ENCODE data around the gene RIC8B. TPM values are rescaled to one million over a fixed set of nuclear protein-coding genes. Genes with fewer than 3 reads are reported as not detected.

RIC8B gene
- total RNA-seq, 1 donor from 2014 or later, result 25.2 TPM

DNA sequence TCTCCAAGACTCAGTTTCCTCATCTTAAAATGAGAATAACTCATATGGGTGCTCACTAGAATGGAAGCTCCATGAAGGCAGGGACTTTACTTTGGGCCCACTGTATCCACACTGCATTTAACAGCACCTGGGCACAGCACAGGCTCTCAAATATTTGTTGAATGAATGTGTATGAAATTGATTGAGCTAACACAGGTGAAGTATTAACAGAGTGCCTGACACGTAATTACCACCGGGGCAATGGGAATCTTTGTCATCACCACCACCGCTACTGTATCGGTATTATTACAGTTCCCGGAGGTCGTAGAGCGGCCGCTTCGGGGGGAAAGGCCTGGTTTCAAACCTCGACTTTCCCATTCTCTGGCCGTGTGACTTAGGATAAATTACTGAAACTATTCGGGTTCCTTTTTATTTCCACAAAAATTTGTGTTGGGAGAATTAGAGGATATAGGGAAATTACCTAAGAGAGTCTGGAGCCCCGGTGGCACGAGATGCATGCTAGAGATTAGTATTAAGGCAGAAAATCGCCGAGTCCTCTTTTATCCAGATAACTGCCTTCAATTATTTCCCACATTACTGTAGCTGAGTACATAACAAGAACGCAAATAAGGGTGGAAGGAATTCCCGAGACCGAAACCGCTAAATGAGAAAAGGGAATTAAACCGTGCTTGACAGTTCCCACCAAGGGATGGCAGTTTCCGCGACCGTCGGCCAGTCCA is 1.0 kb upstream of the RIC8B start:
- no peaks in the 10 kb centered on the region for H3K36me3 ChIP-seq
- peak overlapping the region; percentile 99 for H3K27ac ChIP-seq (replicated peaks)
- DNase-seq, result no peak
- peak overlapping the region; percentile 98 for H3K4me3 ChIP-seq
- no peaks in the 10 kb centered on the region for H3K27me3 ChIP-seq (ENCODE audit: low read depth)
- H3K9me3 ChIP-seq (replicated peaks), result no peaks in the 10 kb centered on the region
- intact Hi-C loops (cut with micrococcal nuclease), result no loop called here
- TF ChIP-seq, protein P1, sequence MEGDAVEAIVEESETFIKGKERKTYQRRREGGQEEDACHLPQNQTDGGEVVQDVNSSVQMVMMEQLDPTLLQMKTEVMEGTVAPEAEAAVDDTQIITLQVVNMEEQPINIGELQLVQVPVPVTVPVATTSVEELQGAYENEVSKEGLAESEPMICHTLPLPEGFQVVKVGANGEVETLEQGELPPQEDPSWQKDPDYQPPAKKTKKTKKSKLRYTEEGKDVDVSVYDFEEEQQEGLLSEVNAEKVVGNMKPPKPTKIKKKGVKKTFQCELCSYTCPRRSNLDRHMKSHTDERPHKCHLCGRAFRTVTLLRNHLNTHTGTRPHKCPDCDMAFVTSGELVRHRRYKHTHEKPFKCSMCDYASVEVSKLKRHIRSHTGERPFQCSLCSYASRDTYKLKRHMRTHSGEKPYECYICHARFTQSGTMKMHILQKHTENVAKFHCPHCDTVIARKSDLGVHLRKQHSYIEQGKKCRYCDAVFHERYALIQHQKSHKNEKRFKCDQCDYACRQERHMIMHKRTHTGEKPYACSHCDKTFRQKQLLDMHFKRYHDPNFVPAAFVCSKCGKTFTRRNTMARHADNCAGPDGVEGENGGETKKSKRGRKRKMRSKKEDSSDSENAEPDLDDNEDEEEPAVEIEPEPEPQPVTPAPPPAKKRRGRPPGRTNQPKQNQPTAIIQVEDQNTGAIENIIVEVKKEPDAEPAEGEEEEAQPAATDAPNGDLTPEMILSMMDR (IDR thresholded peaks at IDR 0.05; ENCODE audit: borderline replicate concordance), result no peak
- H3K4me1 ChIP-seq, result peaks cover 54% of the 10 kb centered on the region

DNA sequence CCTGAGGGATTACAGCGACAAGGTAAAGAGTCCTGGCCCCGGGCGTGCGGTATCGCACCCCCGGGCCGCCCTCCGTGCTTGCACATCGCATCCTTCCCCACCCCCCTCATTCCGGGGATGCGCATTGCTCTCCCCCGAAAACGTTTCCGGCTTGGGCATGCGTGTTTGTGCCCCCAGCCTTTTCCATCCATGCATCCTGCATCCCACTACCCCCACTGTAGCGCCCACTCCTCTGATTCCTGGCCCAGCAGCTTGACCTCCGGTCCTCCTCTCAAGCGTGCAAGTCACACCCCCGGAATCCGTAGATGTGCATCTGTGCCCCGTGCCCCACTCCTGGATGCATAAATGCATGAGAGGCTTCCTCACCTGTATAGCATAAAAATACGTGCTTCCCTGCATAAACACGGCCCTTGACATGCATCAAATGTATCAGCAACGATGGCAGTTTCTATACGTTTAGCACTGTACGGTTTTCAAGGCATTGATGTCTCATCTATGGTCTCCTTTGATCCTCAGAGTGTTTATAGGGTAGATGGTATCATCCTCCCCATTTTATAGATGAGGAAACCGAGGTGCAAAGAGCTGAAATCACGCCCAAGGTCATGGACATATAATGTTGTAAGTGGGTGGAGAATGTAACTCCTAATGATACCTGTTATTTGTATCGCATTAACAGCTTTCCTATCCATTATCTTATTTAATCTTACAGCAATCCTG is 484 bp downstream of the RIC8B start:
- Histone ChIP-seq H3K27ac (replicated peaks) (peak overlapping the region; percentile 99), H3K36me3 (no peaks in the 10 kb centered on the region), H3K27me3 (ENCODE audit: low read depth) (no peaks in the 10 kb centered on the region), H3K4me1 (peaks cover 67% of the 10 kb centered on the region), H3K4me3 (peak overlapping the region; percentile 98), H3K9me3 (replicated peaks) (no peaks in the 10 kb centered on the region)
- peak; percentile 15 for DNase-seq
- TF ChIP-seq, protein P1 (IDR thresholded peaks at IDR 0.05; ENCODE audit: borderline replicate concordance), result no peak
- intact Hi-C loops (cut with micrococcal nuclease), result no loop called here

DNA sequence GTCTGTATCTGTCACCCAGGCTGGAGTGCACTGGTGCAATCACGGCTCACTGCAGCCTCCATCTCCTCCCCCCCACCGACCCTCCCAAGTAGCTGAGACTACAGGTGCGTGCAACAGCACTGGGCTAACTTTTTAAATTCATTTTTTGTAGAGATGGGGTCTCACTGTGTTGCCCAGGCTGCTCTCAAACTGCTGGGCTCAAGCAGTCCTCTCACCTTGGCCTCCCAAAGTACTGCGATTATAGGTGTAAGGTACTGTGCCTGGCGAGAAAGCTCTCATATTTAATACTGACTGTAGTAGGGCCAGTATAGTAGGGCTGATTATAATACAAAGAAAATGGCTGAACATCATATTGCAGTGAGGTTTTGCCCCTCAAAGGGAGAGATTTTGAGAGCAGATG is 2.4 kb downstream of the RIC8B start:
- no peaks in the 10 kb centered on the region for H3K36me3 ChIP-seq
- no peak overlapping the region for H3K4me3 ChIP-seq
- intact Hi-C loops (cut with micrococcal nuclease), result no loop called here
- no peak for DNase-seq
- no peaks in the 10 kb centered on the region for H3K9me3 ChIP-seq (replicated peaks)
- H3K27ac ChIP-seq (replicated peaks), result no peak overlapping the region
- TF ChIP-seq, protein P1 (IDR thresholded peaks at IDR 0.05; ENCODE audit: borderline replicate concordance), result no peak
- H3K4me1 ChIP-seq, result peaks cover 74% of the 10 kb centered on the region
- no peaks in the 10 kb centered on the region for H3K27me3 ChIP-seq (ENCODE audit: low read depth)

DNA sequence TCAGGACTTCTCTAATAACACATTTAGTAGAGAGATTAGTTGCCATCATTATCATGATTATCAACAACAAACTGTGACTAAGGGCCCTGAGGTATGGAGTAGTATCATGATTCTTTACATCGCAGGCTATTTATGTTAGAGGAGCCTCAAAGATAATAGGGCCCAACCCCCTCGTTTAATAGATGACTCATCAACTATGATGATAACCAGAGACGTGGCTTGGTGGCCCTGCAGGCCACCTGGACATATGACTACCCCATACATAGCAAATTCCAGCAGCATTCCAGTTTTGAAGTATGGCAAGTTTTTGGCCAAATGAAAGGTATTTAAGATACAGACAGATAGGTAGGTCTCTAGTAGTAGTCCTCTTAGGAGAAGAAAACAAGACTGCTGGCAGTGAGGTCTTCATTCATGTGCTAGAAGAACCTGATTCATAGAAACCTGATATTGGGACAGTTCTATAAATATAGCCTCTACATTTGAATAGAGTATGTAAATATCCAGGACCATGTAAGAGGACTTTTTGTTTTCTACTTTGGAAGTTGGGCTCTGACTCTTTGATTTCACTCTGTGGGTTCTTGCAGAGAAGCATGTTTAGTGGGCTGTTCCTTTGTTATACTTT is 5.6 kb downstream of the RIC8B start:
- Histone ChIP-seq H3K4me3 (no peak overlapping the region), H3K36me3 (peaks cover 14% of the 10 kb centered on the region), H3K27me3 (ENCODE audit: low read depth) (no peaks in the 10 kb centered on the region), H3K9me3 (replicated peaks) (no peaks in the 10 kb centered on the region), H3K4me1 (peaks cover 76% of the 10 kb centered on the region), H3K27ac (replicated peaks) (no peak overlapping the region)
- TF ChIP-seq, protein P1 (IDR thresholded peaks at IDR 0.05; ENCODE audit: borderline replicate concordance), result no peak
- DNase-seq, result no peak
- intact Hi-C loops (cut with micrococcal nuclease), result no loop called here

DNA sequence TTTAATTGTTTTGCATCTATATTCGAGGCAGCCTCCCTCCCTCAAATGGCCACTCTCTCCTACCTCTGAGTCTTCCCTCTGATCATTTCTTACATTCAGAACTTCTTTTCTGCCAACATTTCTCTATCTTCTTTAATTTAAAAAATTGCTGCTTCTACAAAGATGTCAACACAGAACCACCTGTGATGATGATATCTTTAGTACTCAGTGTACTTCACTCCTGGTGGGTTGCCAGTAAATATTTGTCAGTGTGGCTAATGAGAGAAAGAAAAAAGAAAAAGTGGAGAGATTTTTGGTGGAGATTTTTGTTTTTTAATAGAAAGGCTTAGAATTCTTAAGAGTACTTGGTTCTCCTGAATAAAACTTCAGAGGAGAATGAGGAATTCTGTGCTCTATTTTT is 8.1 kb downstream of the RIC8B start:
- no peak overlapping the region for H3K4me3 ChIP-seq
- intact Hi-C loops (cut with micrococcal nuclease), result no loop called here
- H3K36me3 ChIP-seq, result peaks cover 17% of the 10 kb centered on the region
- no peak for DNase-seq
- H3K4me1 ChIP-seq, result peaks cover 54% of the 10 kb centered on the region
- H3K9me3 ChIP-seq (replicated peaks), result no peaks in the 10 kb centered on the region
- no peaks in the 10 kb centered on the region for H3K27me3 ChIP-seq (ENCODE audit: low read depth)
- TF ChIP-seq, protein P1 (IDR thresholded peaks at IDR 0.05; ENCODE audit: borderline replicate concordance), result no peak
- no peak overlapping the region for H3K27ac ChIP-seq (replicated peaks)
